HG02798 (cell line): ENCODE data around the gene MROH2B.
"Not testable (repeated sequence)": the region's sequence is repeated elsewhere in the genome, so short reads cannot be mapped to it uniquely, and the experiment has no call there.

Experiments
- ATAC-seq: cut with Tn5 transposase; IDR thresholded peaks from one replicate; pipeline ENCODE4 v1.9.1; 2021; ENCODE audit warnings: mild to moderate bottlenecking; ENCODE audit not compliant: unreplicated experiment, poor library complexity

The MROH2B gene

GRCh38 chr5:41032973-41033372 lies 38.2 kb downstream of the MROH2B start:
- ATAC-seq: no peak

GRCh38 chr5:41022600-41022999 lies 48.5 kb downstream of the MROH2B start:
- ATAC-seq: not testable (repeated sequence)

GRCh38 chr5:41012318-41012717 lies 58.8 kb downstream of the MROH2B start:
- ATAC-seq: no peak

GRCh38 chr5:41010572-41010971 lies 60.6 kb downstream of the MROH2B start:
- ATAC-seq: no peak

- ATAC-seq: no peak
These were observed 61.9 kb downstream of the MROH2B start for GRCh38 chr5:41009232-41009631.

GRCh38 chr5:41004931-41005330 lies 66.2 kb downstream of the MROH2B start:
- ATAC-seq: no peak

- ATAC-seq: no peak
These were observed 67.3 kb downstream of the MROH2B start for GRCh38 chr5:41003670-41004376.

GRCh38 chr5:40999966-41000365 lies 71.2 kb downstream of the MROH2B start:
- no peak for ATAC-seq

GRCh38 chr5:40999142-40999541 lies 72.0 kb downstream of the MROH2B start:
- ATAC-seq: no peak

- no peak for ATAC-seq
These were observed 75.1 kb downstream of the MROH2B start for GRCh38 chr5:40995801-40996586.

- no peak for ATAC-seq
These were observed 79.1 kb downstream of the MROH2B start for GRCh38 chr5:40991981-40992559.

GRCh38 chr5:40991168-40991980 lies 79.8 kb downstream of the MROH2B start:
- ATAC-seq: no peak

- ATAC-seq: no peak
These were observed 82.2 kb downstream of the MROH2B start for GRCh38 chr5:40988746-40989510.

GRCh38 chr5:40987349-40987748 lies 83.8 kb downstream of the MROH2B start:
- ATAC-seq: no peak

- ATAC-seq: no peak
These were observed 84.5 kb downstream of the MROH2B start for GRCh38 chr5:40986666-40987065.

- ATAC-seq: no peak
These were observed 85.6 kb downstream of the MROH2B start for GRCh38 chr5:40985501-40985900.

- no peak for ATAC-seq
These were observed 86.3 kb downstream of the MROH2B start for GRCh38 chr5:40984884-40985283.

GRCh38 chr5:40983781-40984180 lies 87.4 kb downstream of the MROH2B start:
- no peak for ATAC-seq

GRCh38 chr5:40981420-40981819 lies 89.7 kb downstream of the MROH2B start:
- no peak for ATAC-seq

GRCh38 chr5:40976836-40977235 lies 94.3 kb downstream of the MROH2B start:
- no peak for ATAC-seq
